ENCODE data around the gene RNF126. TPM values are rescaled to one million over a fixed set of nuclear protein-coding genes. Genes with fewer than 3 reads are reported as not detected.

The RNF126 gene
- total and polyA plus RNA-seq, 2 of the 4 experiments (the other 2 are of a cell fraction): 7.0 to 27.4 TPM

- no peak for TF ChIP-seq CTCF (conservative IDR thresholded peaks at IDR 0.05; ENCODE audit: low read depth, low read length)
Observed at GRCh38 chr19:652467-653389, 10.3 kb downstream of the RNF126 start (continued).

GRCh38 chr19:651991-652390 lies 11.0 kb downstream of the RNF126 start:
- peaks cover 43% of the 10 kb centered on the region for H3K36me3 ChIP-seq (ENCODE audit: control insufficient read depth, insufficient read depth, low read length)
- POLR2A ChIA-PET (ENCODE audit: unreplicated experiment): no interaction called here
- H2BK20ac ChIP-seq (ENCODE audit: low read depth, low read length): no peak overlapping the region
- H2AFZ ChIP-seq (replicated peaks; ENCODE audit: low read length, poor library complexity): no peak overlapping the region
- H2AK5ac ChIP-seq (ENCODE audit: low read depth, low read length): no peak overlapping the region
- 98% methylated on average over 14 of the region's 24 CpGs; no CpG with 5 or more reads in 1 of the 2 experiments for WGBS, 2 experiments (ENCODE audit: extremely low coverage in 2 of 2, insufficient read length in 1 of 2)
- H3K79me1 ChIP-seq (ENCODE audit: low read depth in 1 of 2, low read length in 2 of 2): peaks cover 0 to 39% of the 10 kb centered on the region in 2 experiments; a peak in 3 of 4 replicates
- H3K18ac ChIP-seq (ENCODE audit: low read depth, low read length): no peak overlapping the region
- no peak overlapping the region for H3K23ac ChIP-seq (ENCODE audit: low read depth, low read length)
- TF ChIP-seq USF2 (IDR thresholded peaks at IDR 0.05; ENCODE audit: low read depth, low read length) (no peak), SMC3 (IDR thresholded peaks at IDR 0.05; ENCODE audit: low read depth, low read length) (no peak)
- no peak overlapping the region for H4K8ac ChIP-seq (ENCODE audit: low read depth in 2 of 2, low read length in 2 of 2)
- H2BK15ac ChIP-seq (ENCODE audit: low read depth, low read length): no peak overlapping the region
- no peak overlapping the region for H2AK9ac ChIP-seq (replicated peaks; ENCODE audit: low read depth, low read length, poor library complexity)
- in situ Hi-C loops (cut with MboI; ENCODE audit: low sequenced_read_pairs) (no loop called here), dilution Hi-C loops (cut with HindIII; ENCODE audit: low sequenced_read_pairs, unreplicated experiment) (no loop called here), intact Hi-C loops (cut with micrococcal nuclease) (no loop called here)
- no peak overlapping the region for H2BK120ac ChIP-seq (ENCODE audit: low read depth, low read length)
- H2BK5ac ChIP-seq (ENCODE audit: low read depth, low read length, poor library complexity, severe bottlenecking): no peak overlapping the region
- H3K4me3 ChIP-seq (ENCODE audit: insufficient read depth, low read depth, low read length): no peak overlapping the region
- H3K9me3 ChIP-seq (ENCODE audit: control insufficient read depth, insufficient read depth, low read length): no peaks in the 10 kb centered on the region
- H3K9ac ChIP-seq (ENCODE audit: low read depth, low read length): no peak overlapping the region
- no peaks in the 10 kb centered on the region for H3K4me1 ChIP-seq (ENCODE audit: control insufficient read depth, insufficient read depth, low read length)
- CTCF ChIA-PET: no interaction called here
- no peak overlapping the region for H3K27ac ChIP-seq (ENCODE audit: insufficient read depth, low read length)
- H3K56ac ChIP-seq (ENCODE audit: extremely low read depth, insufficient read depth, low read length): no peak overlapping the region
- H3K9me1 ChIP-seq (ENCODE audit: insufficient read depth, low read length): no peaks in the 10 kb centered on the region
- DNase-seq (no peak), ATAC-seq (ENCODE audit: low read depth) (no peak)
- BruUV-seq (replicated peaks): no TSS peak
- no peak overlapping the region for H3K4me2 ChIP-seq (ENCODE audit: low read depth, low read length)
- H3K4ac ChIP-seq (ENCODE audit: low read depth, low read length): no peak overlapping the region
- H4K5ac ChIP-seq (ENCODE audit: low read depth, low read length): no peak overlapping the region
- H4K91ac ChIP-seq (ENCODE audit: insufficient read depth, low read depth, low read length): no peak overlapping the region
- peaks cover 51% of the 10 kb centered on the region for H4K20me1 ChIP-seq (ENCODE audit: insufficient read depth, low read length)
- no peak overlapping the region for H3K14ac ChIP-seq (replicated peaks; ENCODE audit: low read depth, low read length)
- no peaks in the 10 kb centered on the region for H3K27me3 ChIP-seq (ENCODE audit: control insufficient read depth, insufficient read depth, low read length)
